Trophoblast cell (in vitro differentiated cells and primary cell): ENCODE measurements around the gene CCDC34.

Experiments used
- DNase-seq, 2 donors: peaks; one replicate each; pipeline ENCODE4 v3.0.0-alpha.2; 2016
- H2AFZ ChIP-seq: 2 replicates; pipeline ENCODE4 v1.6.1; 2013; ENCODE audit warnings: low read length, moderate library complexity, mild to moderate bottlenecking; ENCODE audit not compliant: insufficient read depth, poor library complexity
- H2AK5ac ChIP-seq: 2 replicates; pipeline ENCODE4 v1.6.1; 2013; ENCODE audit warnings: mild to moderate bottlenecking, low read length
- H2BK120ac ChIP-seq: 2 replicates; pipeline ENCODE4 v1.6.1; 2013; ENCODE audit warnings: low read length, mild to moderate bottlenecking, moderate library complexity; ENCODE audit not compliant: insufficient read depth, poor library complexity
- H2BK12ac ChIP-seq: 2 replicates; pipeline ENCODE4 v1.6.1; 2013; ENCODE audit warnings: mild to moderate bottlenecking, low read length, moderate library complexity
- H2BK5ac ChIP-seq: 2 replicates; pipeline ENCODE4 v1.6.1; 2013; ENCODE audit warnings: low read length, low read depth, moderate library complexity, mild to moderate bottlenecking; ENCODE audit not compliant: poor library complexity
- H3K14ac ChIP-seq: 2 replicates; pipeline ENCODE4 v1.6.1; 2013; ENCODE audit warnings: mild to moderate bottlenecking, low read length
- H3K18ac ChIP-seq: 2 replicates; pipeline ENCODE4 v1.6.1; 2013; ENCODE audit warnings: mild to moderate bottlenecking, low read length
- H3K23ac ChIP-seq: 2 replicates; pipeline ENCODE4 v1.6.1; 2013; ENCODE audit warnings: low read length
- H3K27ac ChIP-seq: 2 replicates; pipeline ENCODE4 v1.5.1; 2013; ENCODE audit warnings: low read depth, mild to moderate bottlenecking, inconsistent platforms, low read length, moderate library complexity
- H3K27me3 ChIP-seq: 2 replicates; pipeline ENCODE4 v1.6.1; 2013; ENCODE audit warnings: inconsistent platforms, mild to moderate bottlenecking, low read length, moderate library complexity; ENCODE audit not compliant: insufficient read depth
- H3K36me3 ChIP-seq, 2 experiments: 1 replicate in 1 of 2; 2 replicates in 1 of 2; pipeline ENCODE4 v1.6.1; 2013; ENCODE audit warnings: low read length in 2 of 2, mild to moderate bottlenecking in 2 of 2, moderate library complexity in 1 of 2; ENCODE audit not compliant: insufficient read depth in 2 of 2, control insufficient read depth in 1 of 2
- H3K4ac ChIP-seq: 2 replicates; pipeline ENCODE4 v1.6.1; 2013; ENCODE audit warnings: low read depth, mild to moderate bottlenecking, low read length, moderate library complexity
- H3K4me1 ChIP-seq, 2 experiments: 1 replicate in 1 of 2; 2 replicates in 1 of 2; pipeline ENCODE4 v1.6.1; 2013; ENCODE audit warnings: low read length in 2 of 2, mild to moderate bottlenecking in 2 of 2, moderate library complexity in 1 of 2; ENCODE audit not compliant: insufficient read depth in 2 of 2, control insufficient read depth in 1 of 2
- H3K4me2 ChIP-seq: 2 replicates; pipeline ENCODE4 v1.6.1; 2013; ENCODE audit warnings: inconsistent platforms, mild to moderate bottlenecking, low read length, moderate library complexity
- H3K4me3 ChIP-seq: 2 replicates; pipeline ENCODE4 v1.5.1; 2013; ENCODE audit warnings: mild to moderate bottlenecking, low read depth, low read length, inconsistent platforms
- H3K79me1 ChIP-seq: one replicate; pipeline ENCODE4 v1.6.1; 2013; ENCODE audit warnings: low read length
- H3K79me2 ChIP-seq: 2 replicates; pipeline ENCODE4 v1.6.1; 2013; ENCODE audit warnings: low read length, mild to moderate bottlenecking; ENCODE audit not compliant: control insufficient read depth, insufficient read depth, poor library complexity
- H3K9ac ChIP-seq: 2 replicates; pipeline ENCODE4 v1.6.1; 2013; ENCODE audit warnings: mild to moderate bottlenecking, low read length
- H3K9me3 ChIP-seq: 2 replicates; pipeline ENCODE4 v1.6.1; 2013; ENCODE audit warnings: low read depth, mild to moderate bottlenecking, control low read depth, inconsistent platforms, low read length; ENCODE audit not compliant: insufficient read depth
- H4K12ac ChIP-seq: 2 replicates; pipeline ENCODE4 v1.6.1; 2013; ENCODE audit warnings: low read depth, mild to moderate bottlenecking, low read length, moderate library complexity
- H4K8ac ChIP-seq: 2 replicates; pipeline ENCODE4 v1.6.1; 2013; ENCODE audit warnings: low read depth, mild to moderate bottlenecking, low read length, moderate library complexity
- H4K91ac ChIP-seq: one replicate; pipeline ENCODE4 v1.6.1; 2013; ENCODE audit warnings: low read depth, mild to moderate bottlenecking, low read length, moderate library complexity
- WGBS: extraction: QIAGEN DNeasy Blood & Tissue Kit; methylation state at CpG from one replicate; pipeline ENCODE4 v1.1.7; 2013; ENCODE audit warnings: missing lambda C conversion rate; ENCODE audit not compliant: insufficient read length, insufficient coverage; ENCODE audit errors: extremely low coverage; 5-methylcytosine and 5-hydroxymethylcytosine counted together

Gene CCDC34

DNA sequence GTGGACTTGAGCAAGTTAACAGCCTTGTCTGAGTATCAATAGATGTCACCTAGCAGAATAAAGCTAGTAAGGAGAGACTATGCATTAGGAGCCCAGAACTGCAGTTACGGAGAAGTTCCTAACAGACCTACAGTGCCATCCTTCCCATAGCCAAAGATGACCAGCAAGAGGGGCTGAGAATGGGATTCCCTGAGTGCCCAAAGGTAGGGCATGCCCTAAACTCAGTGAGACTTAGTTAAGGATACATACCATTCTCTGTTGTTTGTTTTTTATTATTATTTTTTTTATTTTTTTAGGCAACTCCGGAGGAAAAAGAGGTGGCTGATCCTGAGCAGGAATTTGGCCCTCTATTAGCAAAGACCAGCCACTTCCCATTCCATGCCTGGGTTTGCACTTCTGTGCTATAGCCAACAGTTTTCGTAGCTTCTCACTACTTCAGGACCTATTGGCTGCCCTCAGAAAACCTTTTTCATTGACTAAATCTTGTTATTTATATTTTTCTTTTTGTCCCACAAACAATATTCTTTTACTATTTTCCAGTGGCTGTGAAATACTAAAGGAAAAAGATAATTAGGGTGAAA is 33.3 kb upstream of the CCDC34 start:
- no CpG with 5 or more reads among the region's 3 CpGs for WGBS
- no peak overlapping the region for H4K12ac ChIP-seq
- no peak for DNase-seq
- no peak overlapping the region for H3K4me2 ChIP-seq
- H4K91ac ChIP-seq: no peak overlapping the region
- H2AFZ ChIP-seq: no peak overlapping the region
- no peak overlapping the region for H3K14ac ChIP-seq
- H3K27me3 ChIP-seq: no peaks in the 10 kb centered on the region
- H2BK12ac ChIP-seq: no peak overlapping the region
- no peak overlapping the region for H4K8ac ChIP-seq
- H3K9ac ChIP-seq: no peak overlapping the region
- peaks cover 2% of the 10 kb centered on the region for H3K79me2 ChIP-seq
- H2BK120ac ChIP-seq: no peak overlapping the region
- H3K4me1 ChIP-seq: peaks cover 16 to 26% of the 10 kb centered on the region in 2 experiments
- H2BK5ac ChIP-seq: no peak overlapping the region
- no peak overlapping the region for H3K27ac ChIP-seq
- H3K9me3 ChIP-seq: no peaks in the 10 kb centered on the region
- H3K23ac ChIP-seq: no peak overlapping the region
- H3K18ac ChIP-seq: no peak overlapping the region
- H3K79me1 ChIP-seq: peaks cover 5% of the 10 kb centered on the region
- no peak overlapping the region for H2AK5ac ChIP-seq
- H3K4me3 ChIP-seq: no peak overlapping the region
- H3K4ac ChIP-seq: no peak overlapping the region
- no peaks in the 10 kb centered on the region for H3K36me3 ChIP-seq

- no peak overlapping the region for H4K12ac ChIP-seq
- H4K8ac ChIP-seq: no peak overlapping the region
- no peak overlapping the region for H3K27ac ChIP-seq
- no peak overlapping the region for H3K9ac ChIP-seq
- no peak overlapping the region for H3K23ac ChIP-seq
- peak overlapping the region; percentile 68 for H3K14ac ChIP-seq
- H3K27me3 ChIP-seq: no peaks in the 10 kb centered on the region
- no CpG with 5 or more reads among the region's 7 CpGs for WGBS
- H2AFZ ChIP-seq: no peak overlapping the region
- no peak overlapping the region for H2BK120ac ChIP-seq
- no peak overlapping the region for H3K18ac ChIP-seq
- H2BK5ac ChIP-seq: no peak overlapping the region
- H3K4me1 ChIP-seq: peaks cover 16 to 26% of the 10 kb centered on the region in 2 experiments
- no peak overlapping the region for H2AK5ac ChIP-seq
- peak; percentile 62 to 84 for DNase-seq
- no peak overlapping the region for H2BK12ac ChIP-seq
- peak overlapping the region; percentile 24 for H3K4me2 ChIP-seq
- peaks cover 2% of the 10 kb centered on the region for H3K79me2 ChIP-seq
- H3K79me1 ChIP-seq: peaks cover 5% of the 10 kb centered on the region
- no peak overlapping the region for H3K4ac ChIP-seq
- H3K4me3 ChIP-seq: no peak overlapping the region
- no peak overlapping the region for H4K91ac ChIP-seq
- no peaks in the 10 kb centered on the region for H3K9me3 ChIP-seq
- H3K36me3 ChIP-seq: no peaks in the 10 kb centered on the region
These were observed 32.7 kb upstream of the CCDC34 start for GRCh38 chr11:27395556-27396258.

GRCh38 chr11:27394781-27395228 is 31.8 kb upstream of the CCDC34 start:
- Histone ChIP-seq H4K8ac (no peak overlapping the region), H4K91ac (no peak overlapping the region), H2BK120ac (peak overlapping the region; percentile 11), H3K4me1 (peaks cover 16 to 26% of the 10 kb centered on the region in 2 experiments), H3K27ac (no peak overlapping the region), H2BK5ac (no peak overlapping the region), H3K4me3 (no peak overlapping the region), H2BK12ac (peak overlapping the region; percentile 45), H3K9ac (no peak overlapping the region), H3K36me3 (no peaks in the 10 kb centered on the region), H4K12ac (no peak overlapping the region), H3K4ac (no peak overlapping the region), H3K14ac (peak overlapping the region; percentile 69), H3K27me3 (no peaks in the 10 kb centered on the region), H3K79me1 (peaks cover 5% of the 10 kb centered on the region), H2AK5ac (no peak overlapping the region), H2AFZ (no peak overlapping the region), H3K18ac (peak overlapping the region; percentile 52), H3K79me2 (peaks cover 2% of the 10 kb centered on the region), H3K23ac (no peak overlapping the region), H3K9me3 (no peaks in the 10 kb centered on the region), H3K4me2 (no peak overlapping the region)
- no peak for DNase-seq
- WGBS: no CpG with 5 or more reads among the region's 4 CpGs

DNA sequence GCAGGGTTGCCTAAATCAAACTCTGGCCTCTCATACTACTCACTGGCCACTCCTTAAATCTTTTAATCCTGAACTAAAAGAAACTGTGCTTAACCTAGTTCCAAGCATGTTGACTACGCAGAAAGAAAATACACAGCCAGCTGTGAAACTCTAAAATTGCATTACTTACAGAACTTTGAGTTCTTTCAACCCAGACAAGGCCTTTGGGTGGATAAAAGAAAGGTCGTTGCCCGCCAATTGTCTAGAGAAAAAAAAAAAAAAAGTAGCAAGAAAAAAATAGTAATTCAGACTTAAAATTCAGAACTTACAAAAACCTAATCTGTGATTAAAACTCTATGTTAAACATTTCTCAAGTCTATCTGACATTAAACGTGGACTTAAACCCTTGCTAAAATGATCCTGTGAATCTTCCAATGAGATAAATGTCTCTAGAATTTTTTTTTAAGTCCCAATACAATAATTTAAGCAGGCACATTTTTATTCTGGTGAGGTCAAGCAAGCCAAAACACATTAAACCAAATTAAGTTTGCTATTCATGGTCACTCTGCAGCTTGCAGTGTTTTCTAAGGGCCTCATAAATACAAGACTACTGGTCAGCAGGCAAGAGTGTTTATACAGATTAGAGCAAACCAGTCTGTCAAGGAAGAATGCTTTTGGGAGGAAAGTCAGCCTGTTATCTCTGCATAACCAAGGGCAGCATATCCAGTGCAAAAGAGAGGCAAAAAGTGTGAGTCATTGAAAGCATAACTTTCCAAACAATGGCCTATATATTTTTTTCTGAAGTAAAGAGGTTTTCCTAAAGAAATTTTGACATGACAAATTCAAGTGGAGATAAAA is 29.5 kb upstream of the CCDC34 start:
- Histone ChIP-seq H3K79me1 (peaks cover 5% of the 10 kb centered on the region), H3K27ac (peak overlapping the region; percentile 85), H2AK5ac (no peak overlapping the region), H3K4me2 (no peak overlapping the region), H3K4me1 (peaks cover 12 to 16% of the 10 kb centered on the region in 2 experiments), H3K18ac (no peak overlapping the region), H2BK120ac (no peak overlapping the region), H3K9ac (no peak overlapping the region), H3K14ac (no peak overlapping the region), H4K8ac (no peak overlapping the region), H3K27me3 (no peaks in the 10 kb centered on the region), H3K79me2 (peaks cover 2% of the 10 kb centered on the region), H3K4ac (no peak overlapping the region), H4K12ac (no peak overlapping the region), H4K91ac (no peak overlapping the region), H3K36me3 (no peaks in the 10 kb centered on the region), H3K9me3 (no peaks in the 10 kb centered on the region), H3K23ac (no peak overlapping the region), H2BK5ac (peak overlapping the region; percentile 49), H3K4me3 (no peak overlapping the region), H2AFZ (no peak overlapping the region), H2BK12ac (no peak overlapping the region)
- WGBS: no CpG with 5 or more reads among the region's 4 CpGs
- DNase-seq: peak; percentile 51 to 85
